Measurements from ENCODE around the gene ZBED1. TPM values are rescaled to one million over a fixed set of nuclear protein-coding genes. Genes with fewer than 3 reads are reported as not detected.

Gene ZBED1
- total and polyA plus RNA-seq, 2 donors (not counting 3 experiments of a cell fraction or from before 2014, with no cell fraction given) = 24.6 to 46.5 TPM

DNA sequence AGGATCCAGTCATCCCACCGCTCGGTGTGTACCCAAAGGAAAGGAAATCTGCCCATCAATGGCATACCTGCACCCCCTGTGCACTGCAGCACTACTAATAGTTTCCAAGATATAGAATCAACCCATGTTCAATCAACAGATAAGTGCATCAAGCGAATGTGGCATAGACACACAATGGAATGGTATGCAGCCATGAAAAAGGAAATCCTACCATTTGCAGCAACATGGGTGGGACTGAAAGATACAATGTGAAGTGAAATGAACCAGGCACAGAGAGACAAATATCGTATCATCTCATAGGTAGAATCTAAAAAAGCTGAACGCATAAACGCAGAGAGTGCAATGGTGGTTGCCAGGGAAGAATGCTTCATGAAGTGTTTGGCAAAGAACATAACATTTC, 42.5 kb downstream of the ZBED1 start:
- no peak overlapping the region for H2AFZ ChIP-seq (ENCODE audit: low read depth, low read length)
- CTCF ChIA-PET = no interaction called here
- H3K36me3 ChIP-seq (ENCODE audit: control insufficient read depth in 2 of 2, extremely low read depth in 1 of 2, insufficient read depth in 2 of 2, low read length in 2 of 2) = no peaks in the 10 kb centered on the region
- H3K79me2 ChIP-seq (ENCODE audit: control insufficient read depth, insufficient read depth, low read length) = no peaks in the 10 kb centered on the region
- no peaks in the 10 kb centered on the region for H4K20me1 ChIP-seq (replicated peaks; ENCODE audit: control insufficient read depth, extremely low read depth, insufficient read depth, low read length)
- no peaks in the 10 kb centered on the region for H3K4me1 ChIP-seq (ENCODE audit: control insufficient read depth, extremely low read depth, insufficient read depth, low read length)
- no peaks in the 10 kb centered on the region for H3K9me3 ChIP-seq (replicated peaks; ENCODE audit: control insufficient read depth, insufficient read depth, low read length)
- no peak overlapping the region for H3K4me2 ChIP-seq (ENCODE audit: insufficient read depth, low read length)
- BruUV-seq (replicated peaks) = no TSS peak
- dilution Hi-C loops (cut with MboI; ENCODE audit: extremely low pct_ligation_motif_present, low sequenced_read_pairs) (no loop called here), intact Hi-C loops (cut with micrococcal nuclease) (no loop called here)
- no peaks in the 10 kb centered on the region for H3K9me1 ChIP-seq (replicated peaks; ENCODE audit: control insufficient read depth, extremely low read depth, insufficient read depth, low read length)
- no peaks in the 10 kb centered on the region for H3K27me3 ChIP-seq (ENCODE audit: control insufficient read depth in 2 of 2, insufficient read depth in 2 of 2, low read length in 2 of 2)
- H3K4me3 ChIP-seq (replicated peaks in 1 of 3; ENCODE audit: insufficient read depth in 1 of 3, low read depth in 1 of 3, low read length in 3 of 3) = no peak overlapping the region
- no peak overlapping the region for H3K27ac ChIP-seq (ENCODE audit: insufficient read depth, low read depth, low read length)
- no peak for DNase-seq (ENCODE audit: low read depth, low spot score)
- H3K9ac ChIP-seq (replicated peaks; ENCODE audit: extremely low read depth, insufficient read depth, low read length) = no peak overlapping the region
- no peak for FAIRE-seq
- POLR2A ChIA-PET = no interaction called here
- no peak for TF ChIP-seq EZH2 (IDR thresholded peaks at IDR 0.05; ENCODE audit: borderline replicate concordance, low read depth, low read length, severe bottlenecking)
- no peak for TF ChIP-seq MYC (IDR thresholded peaks at IDR 0.05; ENCODE audit: low read depth, low read length)
- no peak for TF ChIP-seq MAX (IDR thresholded peaks at IDR 0.05; ENCODE audit: insufficient read depth, insufficient read length)
- no peak for TF ChIP-seq FOS (IDR thresholded peaks at IDR 0.05; ENCODE audit: borderline replicate concordance, insufficient read depth, low read length)
- TF ChIP-seq POLR2A (IDR thresholded peaks at IDR 0.05; ENCODE audit: low read depth, low read length) = no peak
- TF ChIP-seq, protein P1, sequence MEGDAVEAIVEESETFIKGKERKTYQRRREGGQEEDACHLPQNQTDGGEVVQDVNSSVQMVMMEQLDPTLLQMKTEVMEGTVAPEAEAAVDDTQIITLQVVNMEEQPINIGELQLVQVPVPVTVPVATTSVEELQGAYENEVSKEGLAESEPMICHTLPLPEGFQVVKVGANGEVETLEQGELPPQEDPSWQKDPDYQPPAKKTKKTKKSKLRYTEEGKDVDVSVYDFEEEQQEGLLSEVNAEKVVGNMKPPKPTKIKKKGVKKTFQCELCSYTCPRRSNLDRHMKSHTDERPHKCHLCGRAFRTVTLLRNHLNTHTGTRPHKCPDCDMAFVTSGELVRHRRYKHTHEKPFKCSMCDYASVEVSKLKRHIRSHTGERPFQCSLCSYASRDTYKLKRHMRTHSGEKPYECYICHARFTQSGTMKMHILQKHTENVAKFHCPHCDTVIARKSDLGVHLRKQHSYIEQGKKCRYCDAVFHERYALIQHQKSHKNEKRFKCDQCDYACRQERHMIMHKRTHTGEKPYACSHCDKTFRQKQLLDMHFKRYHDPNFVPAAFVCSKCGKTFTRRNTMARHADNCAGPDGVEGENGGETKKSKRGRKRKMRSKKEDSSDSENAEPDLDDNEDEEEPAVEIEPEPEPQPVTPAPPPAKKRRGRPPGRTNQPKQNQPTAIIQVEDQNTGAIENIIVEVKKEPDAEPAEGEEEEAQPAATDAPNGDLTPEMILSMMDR (IDR thresholded peaks at IDR 0.05; ENCODE audit: extremely low read depth in 1 of 2, insufficient read depth in 1 of 2, low read depth in 1 of 2, low read length in 2 of 2) = no peak
- no peak for TF ChIP-seq POLR2AphosphoS5 (IDR thresholded peaks at IDR 0.05; ENCODE audit: insufficient read depth, low read depth, low read length)
- no peak for TF ChIP-seq JUN (IDR thresholded peaks at IDR 0.05; ENCODE audit: borderline replicate concordance, insufficient read depth, insufficient read length, low read depth)
- no peak for TF ChIP-seq GATA2 (IDR thresholded peaks at IDR 0.05; ENCODE audit: insufficient read depth, insufficient read length, low read depth, low read length)

Data from endothelial cell of umbilical vein (primary cell).